ENCODE data around the gene KLC1. TPM values are rescaled to one million over a fixed set of nuclear protein-coding genes. Genes with fewer than 3 reads are reported as not detected.

KLC1 gene
- polyA plus RNA-seq, 2 of the 4 experiments (the other 2 are of a cell fraction), result 81.8 to 150 TPM

DNA sequence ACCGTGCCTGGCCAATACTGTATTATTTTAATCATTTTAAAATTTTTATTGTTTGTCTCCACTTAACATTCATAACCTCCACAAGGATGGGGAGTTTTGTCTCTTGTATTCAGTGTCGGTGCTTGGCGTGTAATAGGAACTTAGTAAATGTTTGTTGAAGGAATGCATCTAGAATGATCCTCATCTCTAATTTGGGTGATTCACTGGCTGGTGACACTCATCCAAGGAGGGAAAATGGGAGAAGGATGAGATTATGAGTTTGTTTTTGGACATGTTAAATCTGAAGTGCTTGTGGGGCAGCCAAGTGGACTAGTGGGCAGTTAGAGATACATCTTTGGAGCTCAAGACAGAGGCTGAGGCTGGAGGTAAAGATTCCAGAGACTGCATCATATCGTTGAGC is 5.1 kb downstream of the KLC1 start:
- ChIA-PET POLR2A (no interaction called here), CTCF (no interaction called here)
- FAIRE-seq (no peak), DNase-seq (ENCODE audit: low read depth in 1 of 2, low spot score in 1 of 2) (no peak), ATAC-seq (no peak)
- no peak overlapping the region for H3K4me3 ChIP-seq
- H3K27ac ChIP-seq, result no peak overlapping the region
- H3K9me3 ChIP-seq, result no peaks in the 10 kb centered on the region
- TF ChIP-seq JUNB (IDR thresholded peaks at IDR 0.05), result no peak
- H3K4me1 ChIP-seq, result peaks cover 11% of the 10 kb centered on the region; the same call in 2 of the 3 replicates
- WGBS (ENCODE audit: missing lambda C conversion rate), result 87% methylated on average over 4 of the region's 4 CpGs
- H3K4me2 ChIP-seq, result no peak overlapping the region

GRCh38 chr14:103638594-103638993 is 9.6 kb downstream of the KLC1 start:
- 97% methylated on average over 3 of the region's 3 CpGs for WGBS (ENCODE audit: missing lambda C conversion rate)
- ATAC-seq (no peak), FAIRE-seq (no peak), DNase-seq (ENCODE audit: low read depth in 1 of 2, low spot score in 1 of 2) (no peak)
- H3K4me2 ChIP-seq, result no peak overlapping the region
- ChIA-PET CTCF (interaction anchor here (0.6 kb wide), 1 partner anchor 13 kb away, joined by 4 read pairs; no protein-coding TSS in a partner anchor), POLR2A (no interaction called here)
- H3K9me3 ChIP-seq, result no peaks in the 10 kb centered on the region
- no peak overlapping the region for H3K27ac ChIP-seq
- H3K4me1 ChIP-seq, result no peaks in the 10 kb centered on the region
- H3K4me3 ChIP-seq, result no peak overlapping the region
- TF ChIP-seq PBX3 (IDR thresholded peaks at IDR 0.05) (no peak), RAD21 (conservative IDR thresholded peaks at IDR 0.05 in 1 of 2, IDR thresholded peaks at IDR 0.05 in 1 of 2) (no peak), ESRRA (IDR thresholded peaks at IDR 0.05; ENCODE audit: borderline replicate concordance, low read length) (no peak), CBX2 (IDR thresholded peaks at IDR 0.05; ENCODE audit: borderline replicate concordance, low read depth) (no peak), HOXB13 (CRISPR knock-in tag; IDR thresholded peaks at IDR 0.05; ENCODE audit: low read depth) (no peak), EHF (CRISPR knock-in tag; IDR thresholded peaks at IDR 0.05) (no peak), FOXS1 (CRISPR knock-in tag; IDR thresholded peaks at IDR 0.05) (no peak), RCOR1 (IDR thresholded peaks at IDR 0.05; ENCODE audit: low read depth, low read length) (no peak), ZFP36 (IDR thresholded peaks at IDR 0.05; ENCODE audit: borderline replicate concordance, partially characterized antibody) (no peak), BHLHE40 (IDR thresholded peaks at IDR 0.05; ENCODE audit: low read depth, low read length) (no peak), GATA3 (IDR thresholded peaks at IDR 0.05; ENCODE audit: borderline replicate concordance) (no peak), FOSL2 (IDR thresholded peaks at IDR 0.05) (no peak), FOSL2 (CRISPR knock-in tag; IDR thresholded peaks at IDR 0.05) (no peak), HES2 (IDR thresholded peaks at IDR 0.05) (no peak), PHF8 (IDR thresholded peaks at IDR 0.05; ENCODE audit: borderline replicate concordance, low read depth) (no peak)
- TF ChIP-seq, protein P1, sequence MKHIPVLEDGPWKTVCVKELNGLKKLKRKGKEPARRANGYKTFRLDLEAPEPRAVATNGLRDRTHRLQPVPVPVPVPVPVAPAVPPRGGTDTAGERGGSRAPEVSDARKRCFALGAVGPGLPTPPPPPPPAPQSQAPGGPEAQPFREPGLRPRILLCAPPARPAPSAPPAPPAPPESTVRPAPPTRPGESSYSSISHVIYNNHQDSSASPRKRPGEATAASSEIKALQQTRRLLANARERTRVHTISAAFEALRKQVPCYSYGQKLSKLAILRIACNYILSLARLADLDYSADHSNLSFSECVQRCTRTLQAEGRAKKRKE (CRISPR knock-in tag; IDR thresholded peaks at IDR 0.05; ENCODE audit: low read depth), result no peak

DNA sequence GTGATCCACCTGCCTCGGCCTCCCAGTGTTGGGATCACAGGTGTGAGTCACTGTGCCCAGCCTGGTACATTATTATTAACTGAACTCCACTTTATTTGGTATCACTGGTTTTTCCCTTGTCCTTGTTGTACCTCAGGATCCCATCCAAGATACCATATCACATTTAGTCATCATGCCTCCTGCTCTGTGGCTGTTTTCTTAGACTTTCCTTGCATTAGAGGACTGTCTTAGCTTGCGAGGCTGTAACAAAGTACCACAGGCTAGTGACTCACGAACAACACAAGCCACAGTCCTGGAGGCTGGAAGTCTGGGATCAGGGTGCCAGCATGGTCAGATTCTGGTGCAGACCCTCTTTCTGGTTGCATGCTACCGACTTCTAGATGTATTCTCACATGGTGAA is 12.2 kb downstream of the KLC1 start:
- no peak for FAIRE-seq
- H3K27ac ChIP-seq, result no peak overlapping the region
- no peaks in the 10 kb centered on the region for H3K4me1 ChIP-seq
- ATAC-seq, result no peak
- no peak overlapping the region for H3K4me3 ChIP-seq
- H3K9me3 ChIP-seq, result no peaks in the 10 kb centered on the region
- H3K4me2 ChIP-seq, result no peak overlapping the region
- ChIA-PET POLR2A (no interaction called here), CTCF (interaction anchor here (0.6 kb wide), 1 partner anchor 12 kb away, joined by 3 read pairs; no protein-coding TSS in a partner anchor)
- no peak for DNase-seq (ENCODE audit: low read depth in 1 of 2, low spot score in 1 of 2)
- WGBS (ENCODE audit: missing lambda C conversion rate), result 79% methylated on average over 4 of the region's 4 CpGs
- TF ChIP-seq POLR2A (IDR thresholded peaks at IDR 0.05; ENCODE audit: low read length) (no peak), HOXB5 (CRISPR knock-in tag; IDR thresholded peaks at IDR 0.05) (no peak), REST (IDR thresholded peaks at IDR 0.05) (no peak), PHF8 (IDR thresholded peaks at IDR 0.05; ENCODE audit: borderline replicate concordance, low read depth) (no peak), CBX2 (IDR thresholded peaks at IDR 0.05; ENCODE audit: borderline replicate concordance, low read depth) (no peak), EHF (CRISPR knock-in tag; IDR thresholded peaks at IDR 0.05) (no peak), JUNB (IDR thresholded peaks at IDR 0.05) (no peak), RCOR1 (IDR thresholded peaks at IDR 0.05; ENCODE audit: low read depth, low read length) (no peak), MAFK (IDR thresholded peaks at IDR 0.05; ENCODE audit: partially characterized antibody) (no peak), ZFP36 (IDR thresholded peaks at IDR 0.05; ENCODE audit: borderline replicate concordance, partially characterized antibody) (no peak), NFE2L2 (conservative IDR thresholded peaks at IDR 0.05; ENCODE audit: low read length) (no peak), RFX5 (IDR thresholded peaks at IDR 0.05) (no peak), FOSL2 (IDR thresholded peaks at IDR 0.05) (no peak), FOSL2 (CRISPR knock-in tag; IDR thresholded peaks at IDR 0.05) (no peak)
- TF ChIP-seq, protein P2, sequence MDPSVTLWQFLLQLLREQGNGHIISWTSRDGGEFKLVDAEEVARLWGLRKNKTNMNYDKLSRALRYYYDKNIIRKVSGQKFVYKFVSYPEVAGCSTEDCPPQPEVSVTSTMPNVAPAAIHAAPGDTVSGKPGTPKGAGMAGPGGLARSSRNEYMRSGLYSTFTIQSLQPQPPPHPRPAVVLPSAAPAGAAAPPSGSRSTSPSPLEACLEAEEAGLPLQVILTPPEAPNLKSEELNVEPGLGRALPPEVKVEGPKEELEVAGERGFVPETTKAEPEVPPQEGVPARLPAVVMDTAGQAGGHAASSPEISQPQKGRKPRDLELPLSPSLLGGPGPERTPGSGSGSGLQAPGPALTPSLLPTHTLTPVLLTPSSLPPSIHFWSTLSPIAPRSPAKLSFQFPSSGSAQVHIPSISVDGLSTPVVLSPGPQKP (IDR thresholded peaks at IDR 0.05; ENCODE audit: low read depth, low read length), result no peak
- TF ChIP-seq, protein P3, sequence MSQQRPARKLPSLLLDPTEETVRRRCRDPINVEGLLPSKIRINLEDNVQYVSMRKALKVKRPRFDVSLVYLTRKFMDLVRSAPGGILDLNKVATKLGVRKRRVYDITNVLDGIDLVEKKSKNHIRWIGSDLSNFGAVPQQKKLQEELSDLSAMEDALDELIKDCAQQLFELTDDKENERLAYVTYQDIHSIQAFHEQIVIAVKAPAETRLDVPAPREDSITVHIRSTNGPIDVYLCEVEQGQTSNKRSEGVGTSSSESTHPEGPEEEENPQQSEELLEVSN (IDR thresholded peaks at IDR 0.05; ENCODE audit: borderline replicate concordance, low read depth), result no peak
- TF ChIP-seq, protein P4, sequence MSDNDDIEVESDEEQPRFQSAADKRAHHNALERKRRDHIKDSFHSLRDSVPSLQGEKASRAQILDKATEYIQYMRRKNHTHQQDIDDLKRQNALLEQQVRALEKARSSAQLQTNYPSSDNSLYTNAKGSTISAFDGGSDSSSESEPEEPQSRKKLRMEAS (IDR thresholded peaks at IDR 0.05), result no peak

Data from A549 (cell line).